GM12878 (cell line): ENCODE results near the gene ALKBH1. TPM values are rescaled to one million over a fixed set of nuclear protein-coding genes. Genes with fewer than 3 reads are reported as not detected.

ENCODE experiments used
- ATAC-seq: fragments of 200-7000 bp; cut with Tn5 transposase; 3 replicates; pipeline ENCODE4 v1.9.1; 2020; ENCODE audit warnings: mild to moderate bottlenecking, moderate library complexity
- BruUV-seq: library from RNA; stranded (reverse); fragments of 400-500 nt; replicated peaks from 2 replicates; lab custom pipeline; 2021; lab: Mats Ljungman, UMichigan
- CTCF ChIA-PET: fragments of 300-600 bp; sonication (Branson Sonifier 250); formaldehyde crosslinking; extraction: SDS; loops from one replicate; lab custom pipeline; 2021; ENCODE audit warnings: inconsistent platforms; lab: Yijun Ruan, JAX
- POLR2A ChIA-PET: fragments of 350-600 bp; formaldehyde crosslinking; extraction: SDS; loops from one replicate; lab custom pipeline; 2021; ENCODE audit warnings: inconsistent platforms; lab: Charles Lee
- RAD21 ChIA-PET: fragments of 300-600 bp; sonication (Branson Sonifier 250); formaldehyde crosslinking; loops from one replicate; lab custom pipeline; 2023; ENCODE audit warnings: antibody characterized with exemption; ENCODE audit not compliant: unreplicated experiment; lab: Charles Lee
- SMC1A ChIA-PET: fragments of 300-600 bp; sonication (Branson Sonifier 250); formaldehyde crosslinking; loops from one replicate; lab custom pipeline; 2023; ENCODE audit not compliant: unreplicated experiment, uncharacterized antibody; lab: Charles Lee
- DNase-seq: peaks from one replicate; pipeline ENCODE4 v3.0.0-alpha.2; 2011; ENCODE audit warnings: low read depth, low spot score
- FAIRE-seq: peaks from 3 replicates; lab custom pipeline; 2011; peaks lifted over from hg19 to GRCh38; lab: Jason Lieb, UNC
- H2AFZ ChIP-seq: 2 replicates; pipeline ENCODE4 v1.6.0; 2011; ENCODE audit warnings: low read depth, low read length, control low read depth; ENCODE audit not compliant: control insufficient read depth
- H3K27ac ChIP-seq: 2 replicates; pipeline ENCODE4 v1.5.1; 2011; ENCODE audit warnings: control low read depth; ENCODE audit not compliant: control insufficient read depth, insufficient read depth
- H3K27me3 ChIP-seq, 2 experiments: replicated peaks in 1 of 2; 2 replicates each; pipeline versions ENCODE4 v1.6.0 to v1.6.1; 2011; ENCODE audit warnings: low read length in 1 of 2; ENCODE audit not compliant: control insufficient read depth in 2 of 2, insufficient read depth in 2 of 2
- H3K36me3 ChIP-seq, 2 experiments: 2 replicates each; pipeline ENCODE4 v1.5.1; 2011; ENCODE audit warnings: low read length in 1 of 2; ENCODE audit not compliant: control insufficient read depth in 2 of 2, insufficient read depth in 2 of 2
- H3K4me1 ChIP-seq: 2 replicates; pipeline ENCODE4 v1.6.1; 2011; ENCODE audit warnings: mild to moderate bottlenecking, low read length, moderate library complexity, mixed read lengths; ENCODE audit not compliant: control insufficient read depth, insufficient read depth
- H3K4me2 ChIP-seq: 2 replicates; pipeline ENCODE4 v1.6.0; 2011; ENCODE audit warnings: control low read depth; ENCODE audit not compliant: control insufficient read depth, insufficient read depth
- H3K4me3 ChIP-seq: fragments of 200-600 bp; sonication (generic); 2 replicates; pipeline ENCODE4 v1.5.1; 2016
- H3K79me2 ChIP-seq: 2 replicates; pipeline ENCODE4 v1.6.0; 2011; ENCODE audit warnings: low read length; ENCODE audit not compliant: control insufficient read depth, insufficient read depth
- H3K9ac ChIP-seq: 2 replicates; pipeline ENCODE4 v1.8.0; 2011; ENCODE audit warnings: low read length, control low read depth, mixed read lengths; ENCODE audit not compliant: control insufficient read depth, insufficient read depth
- H3K9me3 ChIP-seq: replicated peaks from 3 replicates; pipeline ENCODE4 v1.5.1; 2011; ENCODE audit warnings: mild to moderate bottlenecking, low read length; ENCODE audit not compliant: control insufficient read depth, insufficient read depth
- H4K20me1 ChIP-seq: 2 replicates; pipeline ENCODE4 v1.6.0; 2011; ENCODE audit not compliant: control insufficient read depth, insufficient read depth
- CBX5 ChIP-seq: sonication (generic); IDR thresholded peaks from 2 replicates; pipeline ENCODE4 v1.6.1; 2016; ENCODE audit warnings: low read depth, moderate library complexity, mild to moderate bottlenecking, inconsistent platforms
- CHD1 ChIP-seq: IDR thresholded peaks from 2 replicates; pipeline ENCODE4 v1.6.1; 2012; ENCODE audit warnings: low read depth, low read length, improper control_type of control experiment
- CREM ChIP-seq: IDR thresholded peaks from 2 replicates; pipeline ENCODE4 v1.6.1; 2014; ENCODE audit warnings: antibody characterized with exemption, low read depth
- MTA2 ChIP-seq: fragments of 450-650 bp; IDR thresholded peaks from 2 replicates; pipeline ENCODE4 v1.6.1; 2016; ENCODE audit warnings: low read depth, mild to moderate bottlenecking, moderate library complexity
- NFYB ChIP-seq: IDR thresholded peaks from 2 replicates; pipeline ENCODE4 v1.6.1; 2011; ENCODE audit warnings: low read depth, mild to moderate bottlenecking, low read length, improper control_type of control experiment, moderate library complexity; ENCODE audit not compliant: insufficient read depth
- PAX5 ChIP-seq: IDR thresholded peaks from 2 replicates; pipeline ENCODE4 v1.6.1; 2011; ENCODE audit warnings: low read depth, low read length, borderline replicate concordance
- PKNOX1 ChIP-seq: fragments of 450-650 bp; IDR thresholded peaks from 2 replicates; pipeline ENCODE4 v1.6.1; 2016; ENCODE audit warnings: mild to moderate bottlenecking
- ZNF592 ChIP-seq: fragments of 450-650 bp; IDR thresholded peaks from 2 replicates; pipeline ENCODE4 v1.6.1; 2017; ENCODE audit warnings: mild to moderate bottlenecking, moderate library complexity
- WGBS: methylation state at CpG from one replicate; pipeline ENCODE4 v1.1.6; 2016; ENCODE audit warnings: low lambda C conversion rate; ENCODE audit not compliant: insufficient replicate concordance, insufficient coverage; ENCODE audit errors: missing lambda C conversion rate; 5-methylcytosine and 5-hydroxymethylcytosine counted together
- in situ Hi-C: fragments of 300-500 bp; cut with MboI; formaldehyde crosslinking; loops from 9 replicates; pipeline ENCODE4 v1.14.3; 2018; ENCODE audit warnings: mixed read lengths
- intact Hi-C: fragments of 100-400 bp; cut with micrococcal nuclease; formaldehyde crosslinking; loops from one replicate; pipeline ENCODE4 v1.14.2; 2022; ENCODE audit not compliant: unreplicated experiment
- polyA plus RNA-seq, 11 experiments: library from polyadenylated mRNA; depleted of rRNA in 4 of 11; unstranded in 6 of 11; stranded (reverse) in 5 of 11; fragments of >200 nt; fragmentation: Nextera tagmentation in 4 of 11; fragmentation: Illumina TruSeq in 1 of 11; extraction: Ambion mirVana in 4 of 11; extraction: Trizol in 1 of 11; gene quantifications; 1 replicate in 1 of 11; 2 replicates in 10 of 11; pipeline versions ENCODE4 v1.2.1 to v1.2.3, GENCODE V29; 2011 to 2016; ENCODE audit warnings: inconsistent platforms in 2 of 11, missing spikeins in 2 of 11, low read depth in 1 of 11
- total RNA-seq, 4 experiments: library from RNA; depleted of rRNA in 3 of 4; stranded (reverse); fragments of >200 nt in 3 of 4; fragmentation: Illumina TruSeq in 1 of 4; extraction: Trizol in 1 of 4; gene quantifications; 2 replicates each; pipeline versions ENCODE4 v1.2.1 to v1.2.3, GENCODE V29; 2013 to 2021

Gene ALKBH1
- total and polyA plus RNA-seq, 10 of the 15 experiments (the other 5 are each of a cell fraction or from before 2014, with no cell fraction given), result 6.5 to 24.1 (median 17.0) TPM

GRCh38 chr14:77645520-77646230 is 62.1 kb downstream of the ALKBH1 start:
- RAD21 ChIA-PET, result no interaction called here
- Histone ChIP-seq H3K27me3 (no peaks in the 10 kb centered on the region), H3K4me2 (no peak overlapping the region), H4K20me1 (no peaks in the 10 kb centered on the region), H3K9me3 (no peaks in the 10 kb centered on the region; the same call in 2 of the 3 replicates)
- no TSS peak for BruUV-seq
- WGBS, result 79% methylated on average over 15 of the region's 15 CpGs
- intact Hi-C loops, result no loop called here
- ATAC-seq, result no peak
- TF ChIP-seq CREM, result no peak
- TF ChIP-seq CBX5, result no peak
- no peak for TF ChIP-seq CHD1
- TF ChIP-seq ZNF592, result no peak
- no peak for TF ChIP-seq NFYB
- TF ChIP-seq MTA2, result no peak
- no peak for TF ChIP-seq PAX5
- TF ChIP-seq PKNOX1, result peak; percentile 47
- TF ChIP-seq, all 136 proteins: peak for 1
- POLR2A ChIA-PET, result no interaction called here
- CTCF ChIA-PET, result no interaction called here
- SMC1A ChIA-PET, result interaction anchor here (0.8 kb wide), 1 partner anchor 13 kb away, joined by 3 read pairs; no protein-coding TSS in a partner anchor
- FAIRE-seq (no peak), DNase-seq (no peak)
- H2AFZ ChIP-seq, result no peak overlapping the region
- peaks cover 13% of the 10 kb centered on the region for H3K4me1 ChIP-seq
- H3K27ac ChIP-seq, result no peak overlapping the region
- no peak overlapping the region for H3K9ac ChIP-seq
- H3K79me2 ChIP-seq, result no peaks in the 10 kb centered on the region
- no peaks in the 10 kb centered on the region for H3K36me3 ChIP-seq
- H3K4me3 ChIP-seq, result no peak overlapping the region
- in situ Hi-C loops, result no loop called here
